ENCODE measurements around the gene SVEP1.

The SVEP1 gene

DNA sequence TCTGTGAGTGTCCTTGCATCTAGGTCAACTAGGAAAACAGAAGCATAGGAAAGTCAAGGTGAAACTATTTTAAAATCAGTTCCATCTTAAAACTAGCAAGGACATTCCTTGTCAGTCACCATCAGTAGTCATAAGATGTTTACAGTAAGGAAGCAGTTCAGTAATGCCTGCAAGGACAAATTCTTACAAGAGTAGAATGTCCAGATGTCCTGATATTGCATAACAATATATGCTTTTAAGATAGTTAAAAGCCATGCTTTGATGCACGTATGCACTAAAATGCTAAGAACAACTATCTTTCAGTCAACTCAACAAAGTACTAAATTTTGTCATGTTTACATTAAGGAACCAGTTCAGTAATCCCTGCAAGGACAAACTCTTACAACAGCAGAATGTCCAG is 11.3 kb upstream of the SVEP1 start:
- no peak overlapping the region for H3K4me3 ChIP-seq (ENCODE audit: low read depth, low read length)
- DNase-seq (ENCODE audit: low read depth), result no peak
- TF ChIP-seq MAX (IDR thresholded peaks at IDR 0.05; ENCODE audit: low read depth, low read length) (no peak), POLR2A (IDR thresholded peaks at IDR 0.05; ENCODE audit: extremely low read depth, insufficient read length) (no peak), MYC (IDR thresholded peaks at IDR 0.05; ENCODE audit: low read depth, low read length) (no peak), CTCF (IDR thresholded peaks at IDR 0.05; ENCODE audit: low read depth, low read length) (no peak)

DNA sequence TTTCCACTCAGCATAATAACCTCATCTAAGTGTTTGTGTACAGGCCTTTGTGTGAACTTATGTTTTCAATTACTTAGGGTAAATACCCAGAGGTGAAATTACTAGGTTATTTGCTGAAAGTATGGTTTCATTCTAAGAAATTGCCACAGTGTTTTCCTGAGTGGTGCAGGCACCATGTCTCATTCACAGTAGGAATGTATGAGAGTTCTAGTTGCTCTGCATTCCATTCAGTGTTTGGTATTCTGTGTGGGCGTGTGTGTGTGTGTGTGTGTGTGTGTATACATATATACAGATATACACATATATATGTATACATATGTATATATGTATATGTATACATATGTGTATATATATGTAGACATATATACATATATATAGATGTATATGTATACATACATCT is 8.8 kb upstream of the SVEP1 start:
- no peak overlapping the region for H3K4me3 ChIP-seq (ENCODE audit: low read depth, low read length)
- DNase-seq (ENCODE audit: low read depth), result no peak
- no peak for TF ChIP-seq MYC (IDR thresholded peaks at IDR 0.05; ENCODE audit: low read depth, low read length)
- no peak for TF ChIP-seq CTCF (IDR thresholded peaks at IDR 0.05; ENCODE audit: low read depth, low read length)
- TF ChIP-seq POLR2A (IDR thresholded peaks at IDR 0.05; ENCODE audit: extremely low read depth, insufficient read length), result no peak

DNA sequence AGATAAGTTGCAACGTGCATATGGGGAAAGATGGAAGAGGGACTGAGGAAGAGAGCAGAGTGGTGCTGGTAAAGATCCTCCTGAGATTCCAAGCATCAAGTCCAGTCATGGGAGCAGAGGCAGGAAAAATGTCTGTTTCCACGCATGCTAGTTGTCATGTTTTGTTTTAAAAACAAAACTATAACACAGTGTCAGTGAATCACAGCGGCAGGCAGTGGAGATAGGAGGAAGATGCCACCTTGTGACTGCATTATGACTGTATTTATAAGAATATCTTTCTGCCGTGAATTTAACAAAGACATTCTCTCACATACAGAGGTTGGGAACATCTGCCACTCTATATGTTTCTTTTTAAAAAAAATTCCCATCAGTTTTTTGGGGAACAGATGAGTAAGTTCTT is 3.7 kb upstream of the SVEP1 start:
- no peak overlapping the region for H3K4me3 ChIP-seq (ENCODE audit: low read depth, low read length)
- no peak for TF ChIP-seq POLR2A (IDR thresholded peaks at IDR 0.05; ENCODE audit: extremely low read depth, insufficient read length)
- TF ChIP-seq MYC (IDR thresholded peaks at IDR 0.05; ENCODE audit: low read depth, low read length), result no peak
- TF ChIP-seq CTCF (IDR thresholded peaks at IDR 0.05; ENCODE audit: low read depth, low read length), result no peak
- no peak for TF ChIP-seq MAX (IDR thresholded peaks at IDR 0.05; ENCODE audit: low read depth, low read length)
- no peak for DNase-seq (ENCODE audit: low read depth)

DNA sequence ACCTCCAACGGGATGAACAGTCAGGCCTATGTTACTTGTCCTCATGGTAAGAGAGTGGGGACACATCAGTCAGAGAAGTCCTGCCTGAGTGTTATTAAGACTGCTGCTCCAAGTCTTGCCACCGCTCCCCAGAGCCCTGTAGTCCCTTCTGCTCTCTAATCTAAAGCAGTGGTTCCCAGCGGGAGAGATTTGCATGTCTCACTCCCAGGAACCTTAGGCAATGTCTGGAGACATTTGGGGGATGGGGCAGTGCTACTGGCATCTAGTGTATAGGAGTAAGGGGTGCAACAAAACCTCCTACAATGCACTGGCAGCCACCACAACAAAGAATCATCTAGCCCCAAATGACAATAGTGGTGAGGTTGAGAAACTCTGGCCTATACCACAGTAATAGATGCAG is 2.6 kb upstream of the SVEP1 start:
- no peak for TF ChIP-seq POLR2A (IDR thresholded peaks at IDR 0.05; ENCODE audit: extremely low read depth, insufficient read length)
- no peak for TF ChIP-seq MYC (IDR thresholded peaks at IDR 0.05; ENCODE audit: low read depth, low read length)
- no peak for TF ChIP-seq MAX (IDR thresholded peaks at IDR 0.05; ENCODE audit: low read depth, low read length)
- TF ChIP-seq CTCF (IDR thresholded peaks at IDR 0.05; ENCODE audit: low read depth, low read length), result no peak
- no peak for DNase-seq (ENCODE audit: low read depth)
- H3K4me3 ChIP-seq (ENCODE audit: low read depth, low read length), result no peak overlapping the region

DNA sequence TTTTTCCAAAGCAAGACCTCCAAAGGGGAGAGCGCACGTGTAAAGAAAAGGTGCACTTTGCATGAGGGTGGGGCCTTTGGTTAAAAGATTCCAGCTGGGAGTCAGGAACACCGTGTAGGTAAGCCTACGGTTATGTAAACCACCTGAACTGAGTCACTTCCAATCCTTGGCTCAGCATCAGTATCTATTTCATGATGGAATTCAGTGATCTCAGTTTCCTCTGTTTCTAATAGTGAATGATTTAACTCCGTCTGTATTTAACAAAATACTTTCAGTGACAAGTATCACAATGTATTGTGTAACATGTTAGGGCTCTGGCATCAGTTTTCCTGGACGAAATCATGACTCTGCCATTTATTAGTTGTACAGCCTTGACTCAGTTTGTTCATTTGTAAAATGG is 1.3 kb upstream of the SVEP1 start:
- TF ChIP-seq MAX (IDR thresholded peaks at IDR 0.05; ENCODE audit: low read depth, low read length) (no peak), CTCF (IDR thresholded peaks at IDR 0.05; ENCODE audit: low read depth, low read length) (no peak), POLR2A (IDR thresholded peaks at IDR 0.05; ENCODE audit: extremely low read depth, insufficient read length) (no peak), MYC (IDR thresholded peaks at IDR 0.05; ENCODE audit: low read depth, low read length) (no peak)
- H3K4me3 ChIP-seq (ENCODE audit: low read depth, low read length), result no peak overlapping the region

DNA sequence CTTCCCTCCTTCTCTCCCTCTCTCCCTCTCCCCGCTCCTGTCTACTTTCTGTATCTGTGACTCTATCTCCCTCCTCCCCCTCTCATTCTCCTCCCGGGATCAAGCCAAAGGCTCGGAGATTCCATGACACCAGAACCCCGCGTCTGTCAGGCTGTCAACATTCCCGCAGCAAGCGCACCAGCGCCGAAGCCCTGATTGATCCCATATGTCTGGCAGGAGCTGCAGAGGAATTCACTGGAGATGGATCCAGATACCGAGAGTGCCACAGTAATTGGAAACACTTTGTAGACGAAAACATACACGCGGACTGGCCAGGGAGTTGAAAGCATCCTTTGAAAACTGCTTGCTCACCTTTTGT is 300 bp upstream of the SVEP1 start:
- TF ChIP-seq MYC (IDR thresholded peaks at IDR 0.05; ENCODE audit: low read depth, low read length) (no peak), MAX (IDR thresholded peaks at IDR 0.05; ENCODE audit: low read depth, low read length) (no peak), CTCF (IDR thresholded peaks at IDR 0.05; ENCODE audit: low read depth, low read length) (no peak), POLR2A (IDR thresholded peaks at IDR 0.05; ENCODE audit: extremely low read depth, insufficient read length) (no peak)
- no peak overlapping the region for H3K4me3 ChIP-seq (ENCODE audit: low read depth, low read length)
- DNase-seq (ENCODE audit: low read depth), result no peak

More for the DNA sequence above, 1.3 kb upstream of the SVEP1 start:
- no peak for DNase-seq (ENCODE audit: low read depth)
